ENCODE data around the gene ADSS2.

The ADSS2 gene

DNA sequence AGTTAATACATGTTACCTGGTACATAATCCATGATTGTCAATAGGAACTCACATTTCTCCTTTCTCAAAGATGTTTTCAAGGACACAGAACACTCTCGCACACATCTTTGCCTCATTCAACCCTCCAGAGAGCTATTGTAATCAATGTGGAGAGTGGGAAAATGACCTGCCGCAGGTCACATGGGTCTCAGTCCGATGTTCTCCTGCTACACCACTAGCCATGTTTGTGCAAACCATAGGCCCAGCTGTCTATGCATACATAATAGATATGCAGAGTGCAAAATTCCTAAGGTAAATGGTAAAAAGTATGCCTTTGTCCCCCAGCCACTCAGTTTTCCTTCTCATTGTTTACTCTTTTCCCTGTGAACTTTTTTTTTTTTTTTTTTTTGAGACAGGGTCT lies 89.2 kb downstream of the ADSS2 start:
- no peak for DNase-seq

DNA sequence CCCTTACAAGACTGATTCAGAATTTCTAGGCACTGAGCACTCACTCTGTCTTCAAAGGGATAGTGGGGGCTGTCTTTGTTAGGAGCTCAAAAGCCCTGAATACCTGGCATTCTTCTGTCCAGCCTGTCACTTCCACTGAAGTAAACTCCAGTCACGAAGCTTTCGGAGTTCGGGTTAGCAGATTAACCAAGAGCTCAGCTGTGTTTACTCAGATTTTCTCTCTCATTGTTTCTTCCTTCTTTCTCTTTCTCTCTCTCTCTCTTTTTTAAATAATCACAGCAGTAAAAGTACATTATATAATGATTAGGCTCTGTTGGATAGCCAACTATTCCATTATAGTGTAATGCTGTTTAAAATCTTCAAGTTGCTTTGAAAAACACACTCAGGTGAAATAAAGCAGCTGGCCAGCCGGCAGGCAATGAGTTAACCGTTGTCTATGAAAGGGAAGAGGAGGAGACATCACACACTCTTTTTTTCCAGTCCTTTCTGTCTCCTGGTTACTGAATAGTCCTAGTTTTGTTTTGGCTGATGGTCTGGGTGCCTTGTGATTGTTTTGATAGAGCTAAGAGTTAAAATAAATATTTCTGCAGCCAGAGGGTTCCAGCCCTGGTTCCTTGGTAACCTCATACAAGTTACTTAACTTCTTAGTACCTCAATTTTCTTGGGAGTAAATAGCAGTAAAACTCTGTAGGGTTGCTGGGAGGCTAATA lies 89.8 kb downstream of the ADSS2 start:
- no peak for DNase-seq
